HG02938 (cell line): ENCODE results near the gene ARID1B.
A peak's percentile ranks its signal among the peaks of the same experiment; 100 is the strongest.

Source experiments
- ATAC-seq: cut with Tn5 transposase; IDR thresholded peaks from one replicate; pipeline ENCODE4 v1.9.1; 2021; ENCODE audit warnings: mild to moderate bottlenecking, moderate library complexity; ENCODE audit not compliant: unreplicated experiment

The ARID1B gene

DNA sequence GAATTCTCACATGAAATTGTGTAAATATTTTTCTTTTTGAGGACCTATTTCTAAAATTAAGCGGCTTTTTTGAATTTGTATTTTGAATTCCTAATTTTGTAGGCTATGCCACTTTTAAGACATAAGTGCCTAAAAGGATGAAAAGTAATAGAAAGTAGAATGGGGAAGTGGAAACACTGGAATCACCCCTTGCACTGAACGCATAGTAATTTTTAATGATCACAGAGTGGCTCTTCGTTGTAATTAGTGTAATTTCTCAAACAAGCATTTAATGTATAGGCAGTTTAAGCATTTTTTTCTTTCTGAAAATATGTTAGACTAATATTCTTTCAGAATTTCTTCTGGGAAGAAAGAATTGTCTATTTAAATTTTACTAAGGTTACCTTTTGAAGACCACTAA lies 73.2 kb downstream of the ARID1B start:
- ATAC-seq = no peak

DNA sequence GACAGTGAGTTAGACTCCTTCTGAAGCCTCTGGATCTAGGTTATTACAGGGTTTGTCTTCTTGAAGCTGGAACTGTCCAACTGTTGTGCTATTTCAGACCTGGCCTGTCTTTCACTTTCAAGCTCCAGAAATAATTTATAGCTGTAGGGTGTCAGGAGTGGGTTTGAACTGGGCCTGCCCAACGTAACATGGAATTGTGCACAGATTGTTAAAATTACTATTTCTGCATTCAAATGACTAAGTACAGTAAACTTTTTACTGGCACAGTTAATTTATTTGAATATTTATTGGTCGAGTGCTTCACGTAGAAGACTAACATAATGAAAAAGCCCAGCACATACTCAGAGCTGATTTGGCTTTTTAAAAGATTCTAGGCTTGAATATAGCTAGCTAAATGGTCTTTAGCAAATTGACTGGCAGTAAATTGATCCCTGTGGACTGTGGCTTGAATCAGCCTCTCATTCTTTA lies 74.3 kb downstream of the ARID1B start:
- ATAC-seq = peak; percentile 43

DNA sequence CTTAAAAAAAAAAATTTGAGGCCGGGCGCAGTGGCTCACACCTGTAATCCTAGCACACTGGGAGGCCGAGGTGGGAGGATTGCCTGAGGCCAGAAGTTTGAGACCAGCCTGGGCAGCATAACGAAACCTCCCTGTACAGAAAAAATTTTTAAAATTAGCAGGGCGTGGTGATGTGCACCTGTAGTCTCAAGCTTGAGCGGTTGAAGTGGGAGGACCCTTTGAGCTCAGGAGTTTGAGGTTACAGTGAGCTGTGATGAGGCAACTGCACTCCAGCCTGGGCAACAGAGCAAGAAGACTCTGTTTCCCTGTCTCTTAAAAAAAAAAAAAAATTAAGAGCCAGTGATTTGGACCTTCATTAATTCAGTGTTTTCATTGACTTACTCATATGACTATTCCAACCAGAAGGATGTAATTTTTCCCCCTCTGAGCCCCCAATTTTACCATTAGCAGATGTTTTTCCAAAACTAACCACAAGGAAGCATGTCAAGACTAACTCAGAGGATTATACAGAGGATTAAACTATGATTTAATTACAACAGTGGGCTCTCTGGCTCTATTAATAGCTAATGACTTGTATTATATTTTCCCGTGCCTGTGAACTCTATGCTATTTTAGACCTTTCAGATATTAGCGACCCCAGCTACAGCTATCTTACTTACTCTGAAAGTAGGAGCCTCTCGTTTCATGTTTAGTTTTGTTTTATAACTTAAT lies 75.1 kb downstream of the ARID1B start:
- peak; percentile 51 for ATAC-seq

DNA sequence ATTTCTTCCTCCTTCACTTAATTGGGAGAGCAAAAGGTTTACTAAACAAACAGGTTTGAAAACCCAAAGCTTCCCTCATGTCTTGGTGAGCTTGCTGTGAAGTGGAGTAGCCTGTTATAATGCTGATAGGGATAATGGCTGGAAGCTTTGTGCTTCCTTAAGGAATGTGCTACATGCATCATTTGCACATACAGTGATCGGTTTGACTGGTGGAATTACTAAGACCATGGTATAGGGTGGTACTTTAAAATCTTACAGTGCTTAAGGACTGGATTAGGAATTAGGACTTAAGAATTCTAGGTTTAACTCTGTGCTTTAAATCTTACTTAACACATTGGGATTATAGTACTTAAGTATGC lies 75.7 kb downstream of the ARID1B start:
- no peak for ATAC-seq

DNA sequence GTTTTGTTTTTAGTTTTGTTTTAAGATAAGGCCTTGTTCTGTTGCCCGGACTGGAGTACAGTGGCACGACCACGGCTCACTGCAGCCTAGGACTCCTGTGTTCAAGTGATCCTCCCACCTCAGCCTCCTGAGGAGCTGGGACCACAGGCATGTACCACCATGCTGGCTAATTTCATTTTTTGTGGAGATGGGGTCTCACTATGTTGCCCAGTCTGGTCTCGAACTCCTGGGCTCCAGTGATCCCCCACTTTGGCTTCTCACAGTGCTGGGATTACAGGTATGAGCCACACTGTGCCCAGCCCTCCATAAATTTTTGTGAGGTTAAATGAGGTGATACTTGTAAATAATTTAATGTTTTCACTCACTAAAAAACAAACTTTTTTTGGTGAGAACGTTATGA lies 76.6 kb downstream of the ARID1B start:
- ATAC-seq = no peak

DNA sequence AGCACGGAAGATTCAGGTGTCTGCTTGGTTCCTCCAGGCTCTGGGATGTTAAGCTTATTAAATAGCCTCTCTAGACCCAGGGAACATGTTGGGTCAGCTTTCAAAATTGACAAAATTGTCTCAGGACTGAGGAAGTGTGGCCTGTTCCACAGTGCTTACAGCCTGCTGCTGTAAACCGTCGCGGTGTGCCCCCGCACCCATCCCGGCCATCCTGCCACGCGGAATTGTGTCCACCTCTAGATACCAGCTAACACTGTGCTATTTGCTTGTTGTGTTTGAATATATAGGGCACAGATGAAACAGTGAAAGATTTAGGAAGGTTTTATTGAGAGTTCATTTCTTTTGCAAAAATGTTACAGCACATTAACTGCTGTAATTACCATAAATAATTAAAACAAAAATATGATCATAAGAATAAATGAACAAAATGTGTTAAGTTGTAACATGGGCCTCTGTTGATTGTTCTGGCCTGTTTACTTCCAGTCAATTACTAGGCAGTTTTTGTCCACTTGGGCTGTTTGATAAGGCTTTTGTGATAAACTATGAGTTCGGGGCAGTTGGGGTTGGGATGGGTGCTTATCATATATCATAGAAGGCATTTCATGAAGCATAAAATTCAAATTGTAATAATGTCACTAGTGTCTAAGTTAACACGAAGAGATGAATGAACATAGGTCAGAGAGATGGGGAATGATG lies 77.4 kb downstream of the ARID1B start:
- ATAC-seq = no peak

DNA sequence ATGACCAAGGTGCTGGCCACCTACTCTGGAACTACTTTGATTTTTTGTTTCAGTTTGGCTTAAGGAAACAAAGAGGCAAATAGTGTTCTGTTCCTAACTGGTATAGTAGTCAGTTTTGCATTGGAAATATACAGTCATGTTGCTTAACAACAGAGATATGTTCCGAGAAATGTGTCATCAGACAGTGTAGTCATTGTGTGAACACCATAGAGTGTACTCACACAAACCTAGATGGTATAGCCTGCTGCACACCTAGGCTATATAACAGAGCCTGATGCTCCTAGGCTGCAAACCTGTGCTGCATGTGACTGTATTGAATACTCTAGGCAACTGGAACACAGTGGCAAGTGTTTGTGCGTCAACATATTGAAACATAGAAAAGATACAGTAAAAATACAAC lies 80.4 kb downstream of the ARID1B start:
- ATAC-seq = no peak

DNA sequence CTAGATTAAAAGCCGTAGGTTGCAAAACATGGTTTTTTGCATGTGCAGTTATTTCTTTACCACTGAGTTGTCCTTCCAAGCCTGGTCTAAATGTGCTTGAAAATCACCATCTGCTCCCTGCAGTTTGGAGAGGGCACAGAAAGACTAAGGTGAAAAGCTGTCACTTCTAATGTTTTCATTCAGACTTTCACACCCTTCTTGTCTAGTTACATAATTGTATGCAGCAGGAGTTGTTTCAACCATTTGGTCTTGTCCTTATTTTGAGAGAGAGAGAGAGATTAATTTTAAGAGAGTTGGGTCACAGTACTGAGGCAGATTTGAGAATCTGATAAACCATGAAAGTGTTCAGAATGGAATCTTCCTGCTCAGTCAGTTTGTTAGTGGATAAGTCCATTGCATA lies 82.5 kb downstream of the ARID1B start:
- no peak for ATAC-seq

GRCh38 chr6:156862711-156863110 lies 85.5 kb downstream of the ARID1B start:
- no peak for ATAC-seq

DNA sequence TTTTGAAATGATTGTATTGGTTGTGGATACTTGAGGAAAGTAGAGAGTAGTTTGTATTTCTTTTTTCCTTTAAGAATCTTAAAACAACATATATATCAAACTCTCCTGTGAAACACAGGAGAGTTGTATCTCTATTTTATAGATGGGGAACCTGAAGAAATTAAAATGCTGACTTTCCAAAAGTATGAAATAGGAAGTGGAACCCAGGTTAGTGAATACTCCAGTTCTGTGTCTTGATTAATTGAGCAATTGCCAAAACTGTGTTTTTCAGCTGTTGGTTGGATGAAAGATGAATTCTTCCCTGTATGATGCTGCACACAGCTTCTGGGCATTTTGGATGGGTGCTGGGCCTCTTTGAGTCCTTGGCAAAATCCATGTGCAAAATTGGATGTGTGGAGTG lies 86.3 kb downstream of the ARID1B start:
- no peak for ATAC-seq

DNA sequence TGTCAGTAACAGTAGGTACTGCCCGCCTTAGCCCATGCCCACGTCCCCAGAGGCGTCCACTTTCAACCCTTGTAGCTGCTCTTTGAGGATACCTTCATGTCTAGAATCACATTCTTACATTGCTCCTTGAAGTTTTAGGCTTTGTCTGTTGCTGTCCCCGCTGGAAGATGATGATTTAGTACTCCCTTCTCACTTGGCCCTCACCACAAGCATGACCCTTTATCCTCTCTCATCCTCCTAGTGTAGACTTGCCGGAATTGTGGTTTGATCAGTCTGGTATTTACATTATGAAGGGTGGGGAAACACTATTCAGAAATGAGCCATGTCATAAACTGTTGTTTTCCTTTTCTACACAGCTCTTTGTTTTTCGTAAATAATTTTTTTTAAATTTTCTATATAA lies 87.4 kb downstream of the ARID1B start:
- ATAC-seq = no peak

DNA sequence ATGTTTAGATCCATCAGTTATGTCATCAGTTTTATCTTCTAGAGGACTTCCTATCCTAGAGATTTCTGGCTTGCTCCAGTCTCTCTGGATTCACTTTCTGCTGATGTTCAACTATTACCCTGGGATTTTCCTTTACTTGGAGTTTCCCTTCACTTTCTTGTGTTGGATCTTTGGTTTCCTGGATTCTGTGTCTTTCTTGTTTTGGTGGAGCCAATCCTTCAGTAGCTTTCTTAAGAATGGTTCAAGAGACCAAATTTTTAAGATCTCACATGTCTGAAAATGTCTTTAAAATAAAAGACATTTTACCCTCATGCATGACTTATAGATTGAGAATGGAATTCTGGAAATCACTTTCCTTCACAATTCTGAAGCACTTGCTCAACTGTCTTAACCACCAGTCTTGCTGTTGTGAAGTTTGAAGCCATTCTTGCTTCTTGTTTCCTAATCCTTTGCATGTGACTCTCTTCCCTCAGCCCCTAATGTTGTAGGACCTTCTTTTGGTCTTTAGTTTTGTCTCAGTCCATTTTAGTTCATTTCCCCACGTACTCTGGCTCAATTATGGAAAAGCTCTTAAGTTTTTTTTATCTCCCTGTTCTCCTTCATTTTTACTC lies 87.9 kb downstream of the ARID1B start:
- ATAC-seq = no peak

GRCh38 chr6:156866220-156867015 lies 89.2 kb downstream of the ARID1B start:
- ATAC-seq = no peak

DNA sequence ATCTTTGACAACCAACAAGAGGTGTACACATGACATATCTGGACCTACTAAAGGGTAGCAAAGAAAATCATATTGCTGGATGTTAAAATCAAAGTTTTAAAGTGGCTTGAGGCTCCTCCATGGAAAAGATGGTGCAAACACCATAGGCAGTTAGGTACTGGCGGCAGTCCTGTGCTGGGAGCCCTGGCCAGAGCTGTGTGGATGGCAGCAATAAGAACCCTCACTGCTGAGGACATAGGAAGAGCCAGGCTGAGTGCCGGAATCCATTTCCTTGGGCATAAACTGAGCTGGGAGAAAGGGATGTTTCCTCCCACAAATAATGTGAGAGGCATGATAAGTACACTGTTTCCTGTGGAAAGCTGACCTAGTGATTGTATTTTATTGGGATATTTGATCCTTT lies 89.9 kb downstream of the ARID1B start:
- ATAC-seq = no peak

DNA sequence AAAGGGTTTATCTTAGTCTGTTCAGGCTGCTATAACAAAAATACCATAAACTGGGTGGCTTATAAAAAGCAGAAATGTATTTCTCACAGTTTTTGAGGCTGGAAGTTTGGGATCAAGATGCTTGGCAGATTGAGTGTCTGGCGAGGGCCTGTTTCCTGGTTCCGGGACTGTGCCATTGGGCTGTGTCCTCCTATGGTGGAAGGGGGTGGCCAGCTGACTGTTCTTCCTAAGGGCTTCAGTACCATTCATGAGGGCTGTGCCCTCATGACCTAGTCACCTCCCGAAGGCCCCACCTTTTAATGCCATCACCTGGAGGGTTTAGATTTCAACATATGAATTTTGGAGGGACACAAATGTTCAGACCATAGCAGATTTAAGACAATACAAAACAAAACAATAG lies 91.2 kb downstream of the ARID1B start:
- ATAC-seq = no peak

GRCh38 chr6:156869980-156870398 lies 92.8 kb downstream of the ARID1B start:
- ATAC-seq = no peak

GRCh38 chr6:156870924-156871539 lies 93.9 kb downstream of the ARID1B start:
- no peak for ATAC-seq

DNA sequence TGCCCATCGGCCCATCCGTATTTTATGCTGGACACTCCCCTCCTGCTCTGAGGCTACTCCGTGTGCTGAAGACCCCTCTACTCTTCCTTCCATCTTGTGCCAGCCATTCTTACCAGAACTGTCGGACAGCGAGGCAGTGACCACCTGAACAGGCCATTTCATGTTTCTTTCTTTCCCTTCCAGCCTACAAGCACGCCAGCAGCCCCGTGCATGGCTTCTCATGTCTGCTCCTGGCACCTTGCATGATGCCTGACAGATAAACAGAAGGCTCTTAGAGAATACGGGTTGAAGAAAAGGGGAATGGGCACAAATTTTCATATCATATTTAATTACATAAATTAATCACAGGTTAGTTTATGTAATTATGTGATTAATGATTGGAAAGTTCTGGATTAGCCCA lies 95.7 kb downstream of the ARID1B start:
- no peak for ATAC-seq

- ATAC-seq = no peak
These were observed 96.6 kb downstream of the ARID1B start for GRCh38 chr6:156873654-156874380.

- ATAC-seq = no peak
These were observed 97.9 kb downstream of the ARID1B start for GRCh38 chr6:156875062-156875461.
